Tibial nerve (tissue), 4 donors: ENCODE measurements around the gene TGM1.

ENCODE experiments used
- CTCF ChIP-seq, 5 experiments: fragments of 200-600 bp in 3 of 5; fragments of 450-650 bp in 2 of 5; sonication (generic) in 3 of 5; IDR thresholded peaks; one replicate each; pipeline ENCODE4 v1.5.1; 2016 to 2019; ENCODE audit warnings: antibody characterized with exemption in 5 of 5, mild to moderate bottlenecking in 3 of 5, moderate library complexity in 2 of 5
- EP300 ChIP-seq, 2 donors: sonication (generic); formaldehyde crosslinking; IDR thresholded peaks; one replicate each; pipeline ENCODE4 v1.6.1; 2017; ENCODE audit warnings: antibody characterized with exemption in 2 of 2, mild to moderate bottlenecking in 1 of 2
- POLR2A ChIP-seq, 2 donors: fragments of 450-650 bp; IDR thresholded peaks; one replicate each; pipeline ENCODE4 v1.6.1; 2017; ENCODE audit warnings: antibody characterized with exemption in 2 of 2, mild to moderate bottlenecking in 2 of 2, moderate library complexity in 2 of 2

DNA sequence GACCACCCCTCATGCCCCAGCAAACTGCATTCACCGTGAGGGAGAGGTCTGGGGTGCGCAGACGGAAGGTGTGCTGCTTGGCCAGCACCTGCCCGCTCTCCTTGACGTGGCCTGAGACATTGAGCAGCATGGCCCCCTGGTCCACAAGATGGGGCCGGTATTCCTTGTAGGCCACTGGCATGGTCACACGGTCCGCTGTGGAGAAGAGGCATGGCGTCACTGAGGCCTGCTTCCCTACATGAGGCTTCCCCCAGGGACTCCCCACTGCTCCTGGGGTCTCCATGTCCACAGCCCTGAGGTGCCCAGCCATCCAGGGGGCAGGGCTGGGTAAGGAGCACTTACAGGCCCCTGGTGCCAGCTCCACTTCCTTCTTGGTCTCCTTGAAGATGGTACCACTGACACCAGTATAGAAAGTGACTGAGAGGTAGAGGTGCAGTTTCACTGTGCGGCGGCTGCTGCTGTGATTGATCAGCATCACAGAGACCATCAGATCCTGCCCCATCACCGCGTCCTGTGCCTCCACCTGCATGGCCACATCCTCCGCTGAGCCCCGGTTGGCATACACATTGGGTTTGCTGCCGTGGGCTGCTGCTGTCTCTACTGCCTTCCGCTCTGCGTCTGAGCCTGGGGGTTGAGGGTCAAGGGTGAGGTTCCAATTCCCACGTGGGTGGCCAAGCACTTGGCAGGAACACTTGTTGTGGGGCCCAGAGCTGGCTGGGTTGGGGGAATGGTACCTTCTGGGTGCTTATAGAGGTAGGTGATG lies 8.2 kb downstream of the TGM1 start:
- no peak for TF ChIP-seq CTCF (IDR thresholded peaks at IDR 0.05)
- no peak for TF ChIP-seq POLR2A (IDR thresholded peaks at IDR 0.05)
- TF ChIP-seq EP300 (IDR thresholded peaks at IDR 0.05), result no peak
